Pulmonary artery endothelial cell (primary cell): ENCODE data around the gene MLANA. TPM values are rescaled to one million over a fixed set of nuclear protein-coding genes. Genes with fewer than 3 reads are reported as not detected.

Source experiments
- DNase-seq: peaks from one replicate; pipeline ENCODE4 v3.0.0-alpha.2; 2011; ENCODE audit warnings: low read depth, low spot score
- total RNA-seq: library from RNA; depleted of rRNA; stranded (reverse); fragments of >200 nt; gene quantifications from 2 replicates; pipeline ENCODE4 v1.2.3, GENCODE V29; 2014

Gene MLANA, protein sequence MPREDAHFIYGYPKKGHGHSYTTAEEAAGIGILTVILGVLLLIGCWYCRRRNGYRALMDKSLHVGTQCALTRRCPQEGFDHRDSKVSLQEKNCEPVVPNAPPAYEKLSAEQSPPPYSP
- not detected in 2 replicates for total RNA-seq

GRCh38 chr9:5890641-5891040, at the start of gene MLANA:
TSS of gene MLANA (plus strand) at chr9:5890889. CDS start at chr9:5892475, 1,586 bp downstream.
- no peak for DNase-seq

DNA sequence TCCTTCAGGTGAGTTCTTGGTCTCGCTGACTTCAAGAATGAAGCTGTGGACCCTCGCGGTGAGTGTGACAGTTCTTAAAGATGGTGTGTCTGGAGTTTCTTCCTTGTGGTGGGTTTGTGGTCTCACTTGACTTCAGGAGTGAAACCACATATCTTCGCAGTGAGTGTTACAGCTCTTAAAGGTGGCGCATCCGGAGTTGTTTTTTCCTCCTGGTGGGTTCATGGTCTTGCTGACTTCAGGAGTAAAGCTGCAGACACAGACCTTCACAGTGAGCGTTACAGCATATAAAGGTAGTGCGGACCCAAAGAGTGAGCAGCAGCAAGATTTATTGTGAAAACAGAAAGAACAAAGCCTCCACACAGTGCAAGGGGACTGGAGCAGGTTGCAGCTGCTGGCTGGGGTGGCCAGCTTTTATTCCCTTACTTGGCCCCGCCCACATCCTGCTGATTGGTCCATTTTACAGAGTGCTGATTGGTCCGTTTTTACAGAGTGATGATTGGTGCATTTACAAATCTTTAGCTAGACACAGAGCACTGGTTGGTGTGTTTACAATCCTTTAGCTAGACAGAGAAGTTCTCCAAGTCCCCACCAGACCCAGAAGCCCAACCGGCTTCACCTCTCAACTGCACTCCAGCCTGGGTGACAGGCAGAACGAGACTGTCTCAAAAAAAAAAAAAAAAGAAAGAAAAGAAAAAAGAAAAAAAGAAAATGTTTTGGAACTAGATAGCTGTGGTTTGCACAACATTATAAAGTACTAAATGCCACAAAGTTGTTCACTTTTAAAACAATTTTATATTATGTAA, 48.7 kb upstream of the MLANA start:
- no peak for DNase-seq

GRCh38 chr9:5842929-5843793, 47.5 kb upstream of the MLANA start:
- no peak for DNase-seq

DNA sequence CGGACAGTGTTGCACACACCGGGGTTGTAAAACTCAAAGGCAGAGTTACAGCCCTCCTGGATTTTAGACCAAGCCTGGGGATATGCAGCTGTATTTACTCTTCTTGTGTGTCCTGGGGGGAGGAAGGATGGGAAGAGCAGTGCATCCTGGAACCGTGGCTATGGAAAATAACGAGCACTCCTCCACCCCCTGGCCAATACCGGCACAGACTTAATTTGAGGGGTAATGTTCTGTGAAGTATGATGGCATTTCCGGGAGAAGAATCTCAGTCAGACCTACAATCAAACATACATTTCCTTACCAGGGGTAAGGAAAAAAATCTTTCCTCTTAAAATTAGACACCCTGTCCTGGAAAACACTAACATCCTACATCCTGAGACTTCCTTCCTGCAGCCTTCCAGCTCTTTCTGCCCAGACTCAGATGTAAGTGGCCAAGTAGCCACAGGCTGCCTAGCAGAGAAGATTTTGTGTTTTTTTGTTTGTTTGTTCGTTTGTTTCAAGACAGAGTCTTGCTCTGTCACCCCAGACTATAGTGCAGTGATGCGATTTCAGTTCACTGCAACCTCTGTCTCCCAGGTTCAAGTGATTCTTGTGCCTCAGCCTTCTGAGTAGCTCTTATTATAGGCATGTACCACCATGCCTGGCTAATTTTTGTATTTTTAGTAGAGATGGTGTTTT, 46.8 kb upstream of the MLANA start:
- DNase-seq = no peak

DNA sequence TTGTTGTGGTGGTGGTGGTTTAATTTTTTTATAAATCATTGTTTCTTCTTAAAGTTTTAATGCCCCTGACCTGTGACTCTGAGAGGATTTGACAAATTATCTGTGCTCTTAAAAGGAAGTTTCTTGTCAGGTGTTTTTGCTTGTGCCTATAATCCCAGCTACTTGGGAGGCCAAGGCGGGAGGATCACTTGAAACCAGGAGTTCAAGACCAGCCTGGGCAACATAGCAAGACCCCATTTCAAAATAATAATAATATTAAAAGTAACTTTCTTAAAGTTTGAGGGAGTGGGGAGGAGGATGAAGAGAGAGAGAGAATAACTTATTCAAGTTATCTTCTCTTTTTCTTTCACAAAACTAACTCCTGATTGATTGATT, 45.5 kb upstream of the MLANA start:
- DNase-seq = no peak

DNA sequence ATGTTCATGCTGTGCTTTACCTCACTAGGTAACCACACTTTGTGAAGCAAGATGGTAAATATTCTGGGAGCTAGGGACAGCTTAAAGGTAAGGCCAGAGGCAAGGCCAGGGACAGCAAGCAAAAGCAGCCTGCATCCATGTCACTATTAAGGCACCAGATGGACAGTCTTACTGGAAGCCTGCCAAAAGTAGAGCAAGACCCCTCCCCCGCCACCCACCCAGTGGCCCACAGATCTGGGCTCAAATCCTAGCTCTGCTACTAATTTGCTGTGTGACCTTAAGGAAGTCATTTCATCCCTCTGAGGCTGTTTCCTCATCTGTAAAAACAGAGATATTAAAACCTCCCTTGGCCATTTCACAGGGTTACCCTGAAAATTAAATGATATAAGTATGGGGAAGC, 44.6 kb upstream of the MLANA start:
- no peak for DNase-seq

- no peak for DNase-seq
These were observed 44.2 kb upstream of the MLANA start for GRCh38 chr9:5846501-5846921.

DNA sequence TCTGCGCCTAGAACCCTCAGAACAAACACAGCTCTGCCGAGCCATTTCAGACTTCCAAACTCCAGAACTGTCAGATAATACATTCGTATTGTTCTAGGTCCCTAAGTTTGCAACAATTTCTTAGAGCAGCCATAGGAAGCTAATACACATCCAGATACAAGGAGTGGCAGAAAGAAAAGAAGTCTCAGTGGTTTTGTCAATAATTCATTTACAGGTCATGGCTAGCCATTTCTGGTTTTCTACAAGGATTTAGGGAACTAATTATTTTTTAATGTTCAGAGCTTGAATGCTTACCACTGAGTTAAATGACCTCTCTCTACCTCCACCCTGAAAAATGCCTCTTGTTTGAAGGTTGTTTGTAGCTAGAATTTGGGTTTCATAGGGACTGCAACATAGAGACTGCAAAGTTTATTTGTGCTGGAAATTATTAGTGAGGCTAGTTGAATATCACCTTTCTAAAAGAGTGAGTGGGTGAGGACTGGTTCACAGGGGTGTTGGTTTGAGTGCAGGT, 42.3 kb upstream of the MLANA start:
- no peak for DNase-seq

GRCh38 chr9:5850724-5851122, 40.0 kb upstream of the MLANA start:
- DNase-seq = no peak

GRCh38 chr9:5851445-5851844, 39.2 kb upstream of the MLANA start:
- no peak for DNase-seq

DNA sequence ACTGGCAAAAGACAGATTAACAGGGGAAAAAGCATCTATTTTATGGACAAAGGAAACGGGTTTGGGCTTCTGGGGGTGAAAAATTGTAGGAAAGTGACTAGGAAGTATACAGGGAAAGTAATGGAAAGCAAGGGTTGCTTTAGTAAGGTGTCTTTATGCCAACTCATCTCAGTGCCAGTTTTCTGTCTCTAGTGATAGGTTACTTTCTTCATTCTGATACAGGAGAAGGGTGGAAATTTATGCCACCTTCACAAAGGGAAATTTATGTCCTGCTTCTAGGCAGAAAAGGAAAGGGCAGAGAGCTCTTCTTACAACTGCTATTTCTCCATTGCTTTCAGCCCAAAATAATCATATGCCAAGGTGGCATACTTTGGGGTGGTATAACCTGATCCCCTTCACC, 37.7 kb upstream of the MLANA start:
- DNase-seq = no peak

- DNase-seq = no peak
These were observed 37.1 kb upstream of the MLANA start for GRCh38 chr9:5853617-5854016.

GRCh38 chr9:5854063-5854790, 36.5 kb upstream of the MLANA start:
- DNase-seq = no peak

- DNase-seq = no peak
These were observed 32.8 kb upstream of the MLANA start for GRCh38 chr9:5857928-5858327.

- no peak for DNase-seq
These were observed 31.9 kb upstream of the MLANA start for GRCh38 chr9:5858833-5859232.

DNA sequence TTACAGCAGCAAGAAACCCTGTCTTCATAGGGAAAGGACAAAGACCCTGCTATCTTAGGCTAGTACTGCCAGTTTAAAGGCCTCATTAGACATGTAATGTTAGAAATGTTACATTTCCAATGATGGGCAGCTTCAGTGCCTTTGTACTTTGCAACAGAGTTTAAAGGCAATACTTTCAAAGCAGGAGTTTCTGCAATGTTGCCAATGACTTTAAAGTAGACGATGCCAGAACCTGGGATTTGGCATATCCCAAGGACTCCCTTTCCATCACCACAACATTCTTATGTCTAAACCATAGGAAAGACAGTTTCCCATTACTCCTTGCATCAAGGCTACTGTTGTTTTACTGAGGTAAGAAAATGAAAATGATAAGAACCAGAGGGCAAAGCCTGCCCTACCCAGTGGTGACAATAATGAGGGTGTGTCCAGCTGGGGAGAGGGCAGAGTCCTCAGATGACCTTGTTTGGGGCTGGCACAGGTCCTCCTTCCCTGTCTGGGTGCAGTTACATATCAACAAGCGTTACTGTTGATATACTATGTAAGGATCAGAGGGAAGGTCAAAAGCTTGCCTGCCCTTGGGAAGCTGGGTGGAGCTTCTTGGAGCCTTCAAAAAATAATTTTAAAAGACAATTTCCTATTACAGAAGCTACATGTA, 27.5 kb upstream of the MLANA start:
- no peak for DNase-seq

GRCh38 chr9:5864446-5864845, 26.2 kb upstream of the MLANA start:
- no peak for DNase-seq

GRCh38 chr9:5866272-5866671, 24.4 kb upstream of the MLANA start:
- DNase-seq = no peak

DNA sequence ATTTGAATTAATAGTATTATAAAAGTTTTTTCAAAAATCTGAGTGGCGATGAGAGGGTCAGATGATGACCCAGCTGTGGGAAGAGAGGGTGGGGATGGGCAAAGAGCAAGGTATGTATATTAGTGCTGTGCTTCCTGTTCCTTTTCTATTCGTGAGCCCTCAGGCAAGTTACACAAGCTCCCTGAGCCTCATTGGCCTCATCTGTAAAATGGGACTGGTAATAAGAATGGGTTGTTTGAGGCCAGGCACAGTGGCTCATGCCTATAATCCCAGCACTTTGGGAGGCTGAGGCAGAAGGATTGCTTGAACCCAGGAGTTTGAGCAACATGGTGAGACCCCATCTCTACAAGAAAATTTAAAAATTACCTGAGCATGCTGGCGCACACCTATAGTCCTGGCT, 24.0 kb upstream of the MLANA start:
- DNase-seq = no peak

DNA sequence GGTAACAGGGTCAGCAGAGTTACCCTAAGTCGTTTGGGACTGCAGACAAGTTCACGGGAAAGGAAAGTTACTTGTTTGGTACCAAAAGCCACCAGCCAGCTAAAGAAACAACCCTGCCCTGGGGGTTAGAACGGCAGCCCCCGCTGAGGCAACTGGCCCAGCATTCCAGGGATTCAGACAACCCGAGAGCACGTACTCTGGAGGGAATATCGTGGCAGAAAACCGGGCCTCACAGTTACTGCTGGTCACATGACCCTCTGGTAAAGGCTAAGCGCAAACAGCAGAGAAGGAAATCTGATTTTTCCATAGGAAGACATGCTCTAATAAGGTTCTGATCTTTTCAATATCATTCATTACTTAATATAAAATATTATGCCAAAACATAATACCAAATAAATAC, 22.5 kb upstream of the MLANA start:
- DNase-seq = no peak
